IMR-90 (cell line): ENCODE results near the gene C2CD4D. TPM values are rescaled to one million over a fixed set of nuclear protein-coding genes. Genes with fewer than 3 reads are reported as not detected.

Experiments
- ATAC-seq: fragments of 200-7000 bp; cut with Tn5 transposase; 2 replicates; pipeline ENCODE4 v1.9.1; 2020; ENCODE audit warnings: low read depth, mild to moderate bottlenecking, moderate library complexity
- BruUV-seq: library from RNA; stranded (reverse); fragments of 400-500 nt; replicated peaks from 2 replicates; lab custom pipeline; 2021; lab: Mats Ljungman, UMichigan
- CTCF ChIA-PET: fragments of 300-600 bp; formaldehyde crosslinking; extraction: SDS; loops from one replicate; lab custom pipeline; 2021; ENCODE audit warnings: antibody characterized with exemption; lab: Yijun Ruan, JAX
- POLR2A ChIA-PET: fragments of 300-600 bp; sonication (Branson Sonifier 250); formaldehyde crosslinking; loops from one replicate; lab custom pipeline; 2022; ENCODE audit warnings: antibody characterized with exemption; ENCODE audit not compliant: unreplicated experiment; lab: Charles Lee
- DNase-seq: peaks from one replicate; pipeline ENCODE4 v3.0.0; 2013
- H2AFZ ChIP-seq: replicated peaks from 2 replicates; pipeline ENCODE3; 2013; ENCODE audit warnings: low read length, mild to moderate bottlenecking; ENCODE audit not compliant: poor library complexity
- H2AK5ac ChIP-seq: 2 replicates; pipeline ENCODE4 v1.6.1; 2013; ENCODE audit warnings: low read depth, low read length, inconsistent platforms
- H2AK9ac ChIP-seq: replicated peaks from 2 replicates; pipeline ENCODE3; 2013; ENCODE audit warnings: mild to moderate bottlenecking, low read depth, low read length, moderate library complexity; ENCODE audit not compliant: poor library complexity
- H2BK120ac ChIP-seq: 2 replicates; pipeline ENCODE4 v1.6.1; 2013; ENCODE audit warnings: low read depth, low read length, inconsistent platforms
- H2BK15ac ChIP-seq: 3 replicates; pipeline ENCODE4 v1.6.1; 2013; ENCODE audit warnings: low read depth, low read length, inconsistent platforms
- H2BK20ac ChIP-seq: 2 replicates; pipeline ENCODE4 v1.6.1; 2013; ENCODE audit warnings: low read depth, mild to moderate bottlenecking, inconsistent platforms, low read length, moderate library complexity
- H2BK5ac ChIP-seq: 2 replicates; pipeline ENCODE4 v1.6.1; 2013; ENCODE audit warnings: mild to moderate bottlenecking, low read depth, low read length, inconsistent platforms; ENCODE audit not compliant: poor library complexity, severe bottlenecking
- H3K14ac ChIP-seq: replicated peaks from 2 replicates; pipeline ENCODE4 v1.6.1; 2013; ENCODE audit warnings: low read depth, low read length, inconsistent platforms
- H3K18ac ChIP-seq: 2 replicates; pipeline ENCODE4 v1.6.1; 2013; ENCODE audit warnings: low read depth, low read length, control low read depth
- H3K23ac ChIP-seq: 2 replicates; pipeline ENCODE4 v1.6.1; 2013; ENCODE audit warnings: low read depth, low read length, inconsistent platforms
- H3K27ac ChIP-seq: 2 replicates; pipeline ENCODE4 v1.5.1; 2013; ENCODE audit warnings: mild to moderate bottlenecking, control low read depth, low read length; ENCODE audit not compliant: insufficient read depth
- H3K27me3 ChIP-seq: 2 replicates; pipeline ENCODE4 v1.6.1; 2013; ENCODE audit warnings: low read length; ENCODE audit not compliant: control insufficient read depth, insufficient read depth
- H3K36me3 ChIP-seq: 2 replicates; pipeline ENCODE4 v1.6.1; 2013; ENCODE audit warnings: low read length, mixed read lengths; ENCODE audit not compliant: control insufficient read depth, insufficient read depth
- H3K4ac ChIP-seq: 2 replicates; pipeline ENCODE4 v1.6.1; 2013; ENCODE audit warnings: low read depth, low read length, inconsistent platforms
- H3K4me1 ChIP-seq: 2 replicates; pipeline ENCODE4 v1.6.1; 2013; ENCODE audit warnings: low read length, mixed read lengths; ENCODE audit not compliant: control insufficient read depth, insufficient read depth
- H3K4me2 ChIP-seq: 2 replicates; pipeline ENCODE4 v1.6.1; 2013; ENCODE audit warnings: low read depth, mild to moderate bottlenecking, control low read depth, low read length, moderate library complexity
- H3K4me3 ChIP-seq: 2 replicates; pipeline ENCODE4 v1.5.1; 2013; ENCODE audit warnings: low read depth, mild to moderate bottlenecking, control low read depth, low read length, moderate library complexity; ENCODE audit not compliant: insufficient read depth
- H3K56ac ChIP-seq: 2 replicates; pipeline ENCODE4 v1.6.1; 2013; ENCODE audit warnings: low read length, inconsistent platforms; ENCODE audit not compliant: insufficient read depth; ENCODE audit errors: extremely low read depth
- H3K79me1 ChIP-seq, 2 experiments: 2 replicates each; pipeline ENCODE4 v1.6.1; 2013; ENCODE audit warnings: low read length in 2 of 2, inconsistent platforms in 1 of 2, low read depth in 1 of 2
- H3K9ac ChIP-seq: 2 replicates; pipeline ENCODE4 v1.6.1; 2013; ENCODE audit warnings: low read depth, low read length, control low read depth
- H3K9me1 ChIP-seq: 2 replicates; pipeline ENCODE4 v1.6.1; 2013; ENCODE audit warnings: low read length, inconsistent platforms; ENCODE audit not compliant: insufficient read depth
- H3K9me3 ChIP-seq: 2 replicates; pipeline ENCODE4 v1.6.1; 2013; ENCODE audit warnings: low read length; ENCODE audit not compliant: control insufficient read depth, insufficient read depth
- H4K20me1 ChIP-seq: 2 replicates; pipeline ENCODE4 v1.6.1; 2013; ENCODE audit warnings: low read length, inconsistent platforms; ENCODE audit not compliant: insufficient read depth
- H4K5ac ChIP-seq: 2 replicates; pipeline ENCODE4 v1.6.1; 2013; ENCODE audit warnings: mild to moderate bottlenecking, low read depth, low read length, control low read depth
- H4K8ac ChIP-seq, 2 experiments: 2 replicates each; pipeline ENCODE4 v1.6.1; 2013; ENCODE audit warnings: low read depth in 2 of 2, low read length in 2 of 2, control low read depth in 1 of 2, inconsistent platforms in 1 of 2
- H4K91ac ChIP-seq: 2 replicates; pipeline ENCODE4 v1.6.1; 2013; ENCODE audit warnings: low read depth, low read length, inconsistent platforms; ENCODE audit not compliant: insufficient read depth
- CHD1 ChIP-seq: IDR thresholded peaks from 2 replicates; pipeline ENCODE4 v1.6.1; 2012; ENCODE audit warnings: low read depth, low read length, improper control_type of control experiment
- MAFK ChIP-seq: IDR thresholded peaks from 2 replicates; pipeline ENCODE4 v1.6.1; 2012; ENCODE audit warnings: low read depth, low read length, improper control_type of control experiment
- MAZ ChIP-seq: IDR thresholded peaks from 2 replicates; pipeline ENCODE4 v1.6.1; 2012; ENCODE audit warnings: low read depth, mild to moderate bottlenecking, low read length, improper control_type of control experiment, moderate library complexity, borderline replicate concordance
- MXI1 ChIP-seq: IDR thresholded peaks from 2 replicates; pipeline ENCODE4 v1.6.1; 2012; ENCODE audit warnings: low read depth, mild to moderate bottlenecking, low read length, moderate library complexity, borderline replicate concordance
- NFE2L2 ChIP-seq: fragments of 150-350 bp; IDR thresholded peaks from 2 replicates; pipeline ENCODE4 v1.6.1; 2016; ENCODE audit warnings: low read depth, mild to moderate bottlenecking, low read length
- POLR2A ChIP-seq: IDR thresholded peaks from 2 replicates; pipeline ENCODE4 v1.6.1; 2012; ENCODE audit warnings: mild to moderate bottlenecking, low read depth, low read length
- RAD21 ChIP-seq: IDR thresholded peaks from 2 replicates; pipeline ENCODE4 v1.6.1; 2012; ENCODE audit warnings: low read length, improper control_type of control experiment
- RFX5 ChIP-seq: IDR thresholded peaks from 2 replicates; pipeline ENCODE4 v1.8.0; 2012; ENCODE audit warnings: low read depth, mild to moderate bottlenecking, low read length, moderate library complexity
- SMC3 ChIP-seq: fragments of 150-350 bp; IDR thresholded peaks from 2 replicates; pipeline ENCODE4 v1.6.1; 2016; ENCODE audit warnings: low read depth, mild to moderate bottlenecking, antibody characterized with exemption, low read length, moderate library complexity
- WGBS, 2 experiments: methylation state at CpG; one replicate each; pipeline versions ENCODE4 v1.1.5 to v1.1.7; 2013; ENCODE audit warnings: missing lambda C conversion rate in 2 of 2; ENCODE audit not compliant: insufficient read length in 1 of 2; ENCODE audit errors: extremely low coverage in 2 of 2; 5-methylcytosine and 5-hydroxymethylcytosine counted together
- dilution Hi-C: fragments of 300-500 bp; cut with HindIII; formaldehyde crosslinking; loops from one replicate; pipeline ENCODE4 v1.14.3; 2018; ENCODE audit warnings: low sequenced_read_pairs; ENCODE audit not compliant: unreplicated experiment
- in situ Hi-C: fragments of 300-500 bp; cut with MboI; formaldehyde crosslinking; loops from 3 replicates; pipeline ENCODE4 v1.14.3; 2019; ENCODE audit warnings: low sequenced_read_pairs, inconsistent platforms, mixed read lengths
- intact Hi-C: fragments of 100-400 bp; cut with micrococcal nuclease; formaldehyde crosslinking; loops from 2 replicates; pipeline ENCODE4 v1.10.0; 2022
- polyA plus RNA-seq, 3 experiments: library from polyadenylated mRNA; depleted of rRNA; stranded (reverse); fragments of >200 nt; gene quantifications; 2 replicates each; pipeline ENCODE4 v1.2.3, GENCODE V29; 2012; ENCODE audit warnings: low replicate concordance in 1 of 3
- total RNA-seq: library from RNA; depleted of rRNA; stranded (reverse); fragments of >200 nt; gene quantifications from 2 replicates; pipeline ENCODE4 v1.2.3, GENCODE V29; 2012
- TF ChIP-seq, protein P1 (sequence below): fragments of 150-350 bp; IDR thresholded peaks from 2 replicates; pipeline ENCODE4 v1.6.1; 2017; ENCODE audit warnings: mild to moderate bottlenecking, antibody characterized with exemption, low read length, low read depth
- TF ChIP-seq, protein P2 (sequence below): conservative IDR thresholded peaks from 2 replicates; pipeline ENCODE4 v1.5.1; 2012; ENCODE audit warnings: mild to moderate bottlenecking, low read depth, low read length, improper control_type of control experiment

Gene C2CD4D
- total and polyA plus RNA-seq, 2 of the 4 experiments (the other 2 are of a cell fraction), result not detected

DNA sequence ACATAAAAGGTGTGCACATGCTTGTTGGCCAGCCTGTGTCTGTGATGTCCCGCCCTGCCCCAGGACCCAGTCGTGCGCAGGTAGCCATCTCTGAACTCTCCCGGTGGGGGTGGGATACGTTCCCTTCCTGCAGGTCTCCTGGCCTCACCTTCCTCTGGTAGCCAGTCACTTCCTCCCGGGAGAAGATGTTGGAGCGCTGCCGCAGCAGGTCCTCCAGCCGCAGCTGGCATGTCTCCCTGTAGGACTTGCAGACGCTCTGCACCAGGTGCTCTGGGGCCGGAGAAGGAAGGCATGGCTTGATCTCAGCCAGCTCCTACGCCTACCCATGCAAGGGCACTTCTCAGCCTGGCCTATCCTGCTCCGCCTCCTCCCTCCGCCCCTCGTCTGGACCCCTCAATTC, 25.2 kb downstream of the C2CD4D start:
- no peaks in the 10 kb centered on the region for H3K36me3 ChIP-seq
- H3K23ac ChIP-seq, result no peak overlapping the region
- no peak overlapping the region for H2BK20ac ChIP-seq
- no peaks in the 10 kb centered on the region for H3K9me1 ChIP-seq
- no peak for ATAC-seq
- no peak overlapping the region for H2AK9ac ChIP-seq
- H3K4me1 ChIP-seq, result no peaks in the 10 kb centered on the region
- no peak overlapping the region for H3K4ac ChIP-seq
- no peak overlapping the region for H3K27ac ChIP-seq
- TF ChIP-seq MAFK, result no peak
- TF ChIP-seq, protein P1, sequence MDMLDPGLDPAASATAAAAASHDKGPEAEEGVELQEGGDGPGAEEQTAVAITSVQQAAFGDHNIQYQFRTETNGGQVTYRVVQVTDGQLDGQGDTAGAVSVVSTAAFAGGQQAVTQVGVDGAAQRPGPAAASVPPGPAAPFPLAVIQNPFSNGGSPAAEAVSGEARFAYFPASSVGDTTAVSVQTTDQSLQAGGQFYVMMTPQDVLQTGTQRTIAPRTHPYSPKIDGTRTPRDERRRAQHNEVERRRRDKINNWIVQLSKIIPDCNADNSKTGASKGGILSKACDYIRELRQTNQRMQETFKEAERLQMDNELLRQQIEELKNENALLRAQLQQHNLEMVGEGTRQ, result no peak
- TF ChIP-seq, protein P2, sequence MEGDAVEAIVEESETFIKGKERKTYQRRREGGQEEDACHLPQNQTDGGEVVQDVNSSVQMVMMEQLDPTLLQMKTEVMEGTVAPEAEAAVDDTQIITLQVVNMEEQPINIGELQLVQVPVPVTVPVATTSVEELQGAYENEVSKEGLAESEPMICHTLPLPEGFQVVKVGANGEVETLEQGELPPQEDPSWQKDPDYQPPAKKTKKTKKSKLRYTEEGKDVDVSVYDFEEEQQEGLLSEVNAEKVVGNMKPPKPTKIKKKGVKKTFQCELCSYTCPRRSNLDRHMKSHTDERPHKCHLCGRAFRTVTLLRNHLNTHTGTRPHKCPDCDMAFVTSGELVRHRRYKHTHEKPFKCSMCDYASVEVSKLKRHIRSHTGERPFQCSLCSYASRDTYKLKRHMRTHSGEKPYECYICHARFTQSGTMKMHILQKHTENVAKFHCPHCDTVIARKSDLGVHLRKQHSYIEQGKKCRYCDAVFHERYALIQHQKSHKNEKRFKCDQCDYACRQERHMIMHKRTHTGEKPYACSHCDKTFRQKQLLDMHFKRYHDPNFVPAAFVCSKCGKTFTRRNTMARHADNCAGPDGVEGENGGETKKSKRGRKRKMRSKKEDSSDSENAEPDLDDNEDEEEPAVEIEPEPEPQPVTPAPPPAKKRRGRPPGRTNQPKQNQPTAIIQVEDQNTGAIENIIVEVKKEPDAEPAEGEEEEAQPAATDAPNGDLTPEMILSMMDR, result no peak
- no peak for TF ChIP-seq SMC3
- TF ChIP-seq NFE2L2, result no peak
- TF ChIP-seq RAD21, result no peak
- no peak for TF ChIP-seq MXI1
- no peak for TF ChIP-seq MAZ
- TF ChIP-seq RFX5, result no peak
- TF ChIP-seq POLR2A, result no peak
- no peak for TF ChIP-seq CHD1
- no peak overlapping the region for H2AK5ac ChIP-seq
- no peak for DNase-seq
- BruUV-seq, result no TSS peak
- intact Hi-C loops (no loop called here), in situ Hi-C loops (no loop called here), dilution Hi-C loops (no loop called here)
- H3K79me1 ChIP-seq, result no peaks in the 10 kb centered on the region
- no peak overlapping the region for H2BK15ac ChIP-seq
- H4K91ac ChIP-seq, result no peak overlapping the region
- ChIA-PET POLR2A (no interaction called here), CTCF (no interaction called here)
- no peak overlapping the region for H3K4me3 ChIP-seq
- H3K56ac ChIP-seq, result no peak overlapping the region
- no peak overlapping the region for H3K18ac ChIP-seq
- peaks cover 75% of the 10 kb centered on the region for H3K27me3 ChIP-seq
- H2AFZ ChIP-seq, result no peak overlapping the region
- H3K9me3 ChIP-seq, result no peaks in the 10 kb centered on the region
- H4K8ac ChIP-seq, result no peak overlapping the region
- no peaks in the 10 kb centered on the region for H4K20me1 ChIP-seq
- H2BK5ac ChIP-seq, result no peak overlapping the region
- H4K5ac ChIP-seq, result no peak overlapping the region
- no peak overlapping the region for H3K14ac ChIP-seq
- WGBS, 2 experiments, result 63% methylated on average over 7 of the region's 15 CpGs; no CpG with 5 or more reads in 1 of the 2 experiments
- no peak overlapping the region for H3K4me2 ChIP-seq
- no peak overlapping the region for H2BK120ac ChIP-seq
- no peak overlapping the region for H3K9ac ChIP-seq
